HG03280 (cell line): ENCODE measurements around the gene VWA8.
"Not testable (repeated sequence)": the region's sequence is repeated elsewhere in the genome, so short reads cannot be mapped to it uniquely, and the experiment has no call there.

Experiments used
- ATAC-seq: cut with Tn5 transposase; IDR thresholded peaks from one replicate; pipeline ENCODE4 v1.9.1; 2021; ENCODE audit warnings: mild to moderate bottlenecking, moderate library complexity; ENCODE audit not compliant: unreplicated experiment

VWA8 gene

DNA sequence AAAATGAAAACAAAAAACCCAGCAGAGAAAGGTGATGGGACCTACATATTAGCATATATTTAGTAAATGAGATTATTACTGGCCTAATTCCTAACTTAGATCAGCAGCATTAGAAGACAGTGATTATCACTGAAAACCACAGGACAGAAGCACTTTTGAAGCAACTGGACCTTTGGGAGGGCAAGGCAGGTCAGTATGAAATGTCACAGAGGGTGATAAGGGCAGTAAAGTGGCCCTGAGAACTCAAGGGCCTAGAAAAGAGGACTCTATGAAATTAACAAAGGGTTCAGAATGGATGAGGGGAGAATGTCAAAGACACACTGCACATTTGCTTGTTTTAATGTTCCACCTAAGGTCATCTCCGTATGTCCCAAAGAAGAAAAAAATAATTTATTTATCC is 148.7 kb downstream of the VWA8 start:
- no peak for ATAC-seq

DNA sequence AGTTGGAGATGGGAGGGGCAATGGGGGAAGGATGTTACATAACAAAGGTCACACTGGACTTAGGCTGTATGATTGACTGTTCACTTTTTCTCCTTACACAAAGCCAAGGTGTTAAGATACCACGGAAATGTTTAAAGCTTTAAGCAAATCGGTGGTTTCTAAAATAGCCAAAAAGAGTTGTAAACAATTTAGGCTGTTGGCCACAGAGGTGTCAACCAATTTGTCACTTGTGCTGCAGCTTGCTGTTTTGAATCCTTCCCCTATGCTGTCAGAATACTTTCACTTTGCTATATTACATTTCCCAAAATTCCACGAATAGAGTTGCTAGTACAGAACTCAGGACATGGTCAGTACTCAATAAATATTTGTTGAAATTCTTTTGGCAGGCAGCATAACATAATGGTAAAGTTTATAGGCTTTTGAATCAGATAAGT is 149.3 kb downstream of the VWA8 start:
- ATAC-seq = no peak

DNA sequence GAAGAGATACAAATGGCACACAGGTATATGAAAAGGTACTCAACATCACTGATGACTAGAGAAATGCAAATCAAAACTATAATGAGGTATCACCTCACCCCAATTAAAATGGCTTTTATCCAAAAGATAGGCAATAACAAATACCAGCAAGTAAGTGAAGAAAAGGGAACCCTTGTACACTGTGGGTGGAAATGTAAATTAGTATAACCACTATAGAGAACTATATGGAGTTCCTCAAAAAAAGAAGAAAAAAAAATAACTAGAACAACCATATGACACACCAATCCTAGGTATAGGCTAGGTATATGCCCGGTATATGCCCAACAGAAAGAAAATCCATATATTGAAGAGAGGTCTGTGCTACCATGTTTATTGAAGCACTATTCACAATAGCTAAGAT is 150.9 kb downstream of the VWA8 start:
- ATAC-seq = no peak

DNA sequence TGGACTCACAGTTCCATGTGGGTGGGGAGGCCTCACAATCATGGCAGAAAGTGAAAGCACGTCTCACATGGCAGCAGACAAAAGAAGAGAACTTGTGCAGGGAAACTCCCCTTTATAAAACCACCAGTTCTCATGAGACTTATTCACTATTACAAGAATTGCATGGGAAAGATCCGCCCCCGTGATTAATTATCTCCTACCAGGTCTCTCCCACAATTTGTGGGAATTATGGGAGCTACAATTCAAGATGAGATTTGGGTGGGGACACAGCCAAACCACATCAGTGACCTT is 157.5 kb downstream of the VWA8 start:
- ATAC-seq = not testable (repeated sequence)

DNA sequence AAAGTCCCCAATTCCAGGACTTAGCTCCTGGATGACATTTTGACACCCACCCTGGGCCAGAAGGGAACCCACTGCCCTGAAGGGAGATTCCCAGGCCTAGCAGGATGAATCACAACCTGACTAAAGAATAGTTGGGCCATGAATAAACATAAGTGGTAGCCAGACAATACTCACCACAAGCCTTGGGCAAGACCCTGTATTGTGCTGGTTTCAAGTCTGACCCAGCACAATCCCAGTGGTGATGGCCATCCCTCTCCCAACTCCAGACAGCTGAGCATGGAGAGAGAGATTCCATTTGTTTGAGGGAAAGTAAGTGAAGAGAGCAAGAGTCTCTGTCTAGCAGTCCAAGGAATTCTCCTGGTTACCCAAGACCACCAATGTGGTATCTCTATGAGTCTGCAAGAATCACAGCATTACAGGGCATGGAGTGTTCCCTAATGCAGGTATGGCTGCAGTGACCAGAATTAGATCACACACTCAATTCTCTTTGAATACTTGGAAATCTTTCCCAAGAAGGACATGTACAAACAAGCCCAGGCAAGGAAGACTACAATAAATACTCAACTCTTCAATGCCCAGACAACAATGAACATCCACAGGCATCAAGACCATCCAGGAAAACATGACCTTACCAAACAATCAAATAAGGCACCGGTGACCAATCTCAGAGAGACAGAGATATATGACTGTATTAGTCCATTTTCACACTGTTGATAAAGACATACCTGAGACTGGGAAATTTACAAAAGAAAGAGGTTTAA is 158.0 kb downstream of the VWA8 start:
- no peak for ATAC-seq

DNA sequence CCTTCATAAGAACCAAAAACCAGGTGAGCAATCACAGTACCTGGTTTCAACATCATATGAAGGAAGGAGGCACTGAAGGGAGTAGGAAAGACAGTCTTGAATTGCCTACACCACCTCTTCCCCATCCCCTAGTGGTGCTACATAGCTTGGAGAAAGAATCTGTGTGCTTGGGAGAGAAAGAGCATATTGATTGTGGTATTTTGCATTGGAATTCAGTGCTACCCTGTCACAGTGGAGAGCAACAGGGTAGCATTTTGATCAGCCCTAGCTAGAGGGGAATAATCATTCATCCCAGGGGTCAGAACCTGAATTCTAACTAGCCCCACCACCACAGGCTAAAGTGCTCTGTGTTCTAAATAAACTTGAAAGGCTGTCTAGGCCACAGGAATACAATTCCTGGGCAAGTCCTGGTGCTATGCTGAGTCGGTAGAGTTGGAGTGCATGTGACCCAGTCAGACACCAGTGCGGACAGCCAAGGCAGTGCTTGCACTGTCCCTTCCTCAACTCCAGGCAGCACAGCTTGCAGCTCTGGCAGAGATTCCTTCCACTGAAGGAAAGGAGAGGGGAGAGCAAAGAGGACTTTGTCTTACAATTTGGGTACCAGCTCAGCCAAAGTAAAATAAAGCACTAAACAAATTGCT is 158.7 kb downstream of the VWA8 start:
- ATAC-seq = no peak

DNA sequence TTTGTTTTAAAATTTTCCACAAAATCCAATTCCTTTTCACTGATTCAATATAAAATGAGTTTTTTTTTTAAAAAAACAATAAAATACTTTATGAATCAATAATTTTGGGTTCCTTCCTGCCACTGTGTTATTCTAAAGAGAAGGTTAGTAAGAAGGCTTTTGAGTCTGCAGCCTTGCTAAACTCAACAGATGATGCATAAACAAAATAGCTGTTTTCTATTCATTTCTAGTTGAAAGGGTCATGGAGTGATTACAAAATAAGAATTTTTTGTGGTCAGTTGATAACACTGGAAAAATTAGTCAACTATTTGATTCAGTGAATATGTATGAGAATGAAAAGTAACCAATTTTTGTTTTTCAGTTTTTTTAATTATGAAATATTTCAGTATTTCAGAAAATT is 169.9 kb downstream of the VWA8 start:
- no peak for ATAC-seq

DNA sequence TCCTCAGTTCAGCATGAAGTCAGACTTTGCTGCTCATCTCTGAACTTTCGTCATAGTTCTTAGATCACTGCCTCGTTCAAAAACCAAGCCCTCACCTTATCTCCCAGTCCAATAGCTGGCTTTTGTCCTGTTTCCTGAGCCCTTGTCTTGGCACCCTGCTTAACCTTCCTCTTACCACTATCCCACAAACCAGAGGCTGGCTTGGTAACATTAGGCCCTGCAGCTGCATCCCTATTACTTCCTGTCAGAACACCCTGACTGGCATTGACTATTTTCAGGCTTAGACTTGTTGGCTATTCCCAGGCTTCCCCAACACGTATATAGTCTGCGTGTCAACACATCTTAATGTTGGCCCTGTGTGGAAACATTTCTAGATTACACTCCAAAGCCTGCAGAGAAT is 172.4 kb downstream of the VWA8 start:
- no peak for ATAC-seq

DNA sequence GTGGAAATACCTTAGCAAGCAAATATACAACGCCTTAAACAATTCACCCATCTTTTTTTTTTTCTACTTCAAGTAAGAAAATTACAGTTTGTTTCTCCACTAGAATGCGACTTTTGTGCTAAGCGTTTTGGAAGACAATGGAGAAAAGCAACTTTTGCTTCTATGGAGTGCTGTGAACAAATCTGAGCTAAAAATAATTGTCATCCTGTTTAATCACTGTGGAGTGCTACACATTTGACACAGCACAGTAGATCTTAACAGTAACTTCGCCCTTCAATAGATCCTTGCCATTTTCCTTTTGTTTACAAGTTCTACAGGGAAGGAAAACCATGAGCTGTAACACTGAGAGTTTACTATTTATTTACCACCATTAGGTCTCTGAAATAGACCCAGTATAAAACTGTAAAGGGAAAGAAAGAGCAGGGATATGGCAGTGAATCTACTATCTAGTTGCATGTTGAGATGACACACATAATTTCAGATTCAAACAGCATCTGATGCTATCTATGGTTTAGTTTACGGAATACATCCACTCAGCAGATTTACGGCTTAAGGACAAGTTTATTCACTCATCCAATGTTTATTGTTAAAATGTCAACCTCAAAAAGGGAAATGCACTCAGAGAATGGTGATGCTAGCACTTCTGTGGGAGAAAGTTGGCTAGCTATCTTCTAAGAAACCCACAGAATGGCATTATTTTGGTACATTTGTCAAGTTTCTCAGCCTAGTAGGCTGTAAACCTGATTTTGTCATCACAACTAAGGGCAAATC is 175.3 kb downstream of the VWA8 start:
- no peak for ATAC-seq

DNA sequence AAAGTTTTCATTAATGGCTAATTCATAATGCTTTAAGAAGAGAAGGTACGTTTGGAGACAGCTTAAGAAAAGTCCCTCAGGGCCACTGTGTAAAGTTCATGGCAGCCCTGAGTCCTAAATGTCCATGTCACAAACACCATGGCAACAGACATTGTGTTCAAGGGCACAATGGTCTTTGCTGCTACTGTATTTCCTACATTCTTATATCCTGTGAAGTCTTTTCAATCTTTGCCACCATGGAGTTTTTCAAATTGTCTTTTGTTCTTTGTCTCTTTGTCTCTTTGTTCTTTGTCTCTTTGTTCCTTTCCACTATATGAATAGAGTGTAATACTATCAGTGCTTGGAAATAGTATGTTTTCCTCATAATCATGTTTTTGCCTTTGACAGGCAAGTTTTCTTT is 178.8 kb downstream of the VWA8 start:
- ATAC-seq = no peak

DNA sequence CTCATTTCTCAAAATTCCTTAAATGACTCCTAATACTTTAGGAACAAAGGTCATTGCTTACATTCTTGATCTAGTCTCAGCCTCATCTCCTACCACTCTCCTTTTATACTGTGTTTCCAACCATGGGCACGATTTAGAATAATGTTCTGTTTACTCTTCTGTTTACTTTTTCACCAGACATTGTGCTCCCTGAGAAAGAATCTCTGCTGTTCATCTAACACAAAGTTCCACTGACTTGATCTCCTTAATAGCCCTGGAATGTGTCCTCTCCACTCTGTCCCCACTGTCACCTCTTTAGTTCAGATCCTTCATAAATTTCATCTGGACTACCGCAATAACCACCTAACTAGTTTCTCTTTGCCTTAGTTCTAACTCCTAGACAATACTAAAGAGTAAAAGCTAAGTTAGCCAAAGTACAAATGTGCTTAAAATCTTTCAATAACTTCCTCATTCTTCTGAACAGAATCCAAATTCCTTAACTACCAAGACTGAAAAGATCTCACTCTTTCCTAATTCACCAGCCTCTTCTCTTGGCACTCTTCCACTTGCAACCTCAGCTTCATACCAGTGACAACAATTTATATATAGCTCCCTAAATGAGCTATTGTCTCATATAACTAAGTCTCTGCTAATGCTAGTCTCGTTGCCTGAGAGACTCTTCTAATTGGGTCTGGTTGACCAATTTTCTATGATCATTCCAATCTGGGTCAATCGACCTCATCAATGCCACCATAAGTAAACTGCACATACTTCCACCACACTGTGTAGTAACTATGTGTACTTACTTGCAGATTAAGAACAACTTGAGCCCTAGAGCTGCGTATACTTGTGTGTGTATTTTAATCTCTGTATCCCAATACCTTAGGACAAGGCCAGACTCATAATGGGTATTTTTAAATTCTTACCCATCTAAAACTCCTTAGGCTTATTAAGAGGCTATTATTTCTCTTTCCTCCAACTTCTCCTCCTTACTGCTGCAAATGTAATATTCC is 179.9 kb downstream of the VWA8 start:
- ATAC-seq = no peak

DNA sequence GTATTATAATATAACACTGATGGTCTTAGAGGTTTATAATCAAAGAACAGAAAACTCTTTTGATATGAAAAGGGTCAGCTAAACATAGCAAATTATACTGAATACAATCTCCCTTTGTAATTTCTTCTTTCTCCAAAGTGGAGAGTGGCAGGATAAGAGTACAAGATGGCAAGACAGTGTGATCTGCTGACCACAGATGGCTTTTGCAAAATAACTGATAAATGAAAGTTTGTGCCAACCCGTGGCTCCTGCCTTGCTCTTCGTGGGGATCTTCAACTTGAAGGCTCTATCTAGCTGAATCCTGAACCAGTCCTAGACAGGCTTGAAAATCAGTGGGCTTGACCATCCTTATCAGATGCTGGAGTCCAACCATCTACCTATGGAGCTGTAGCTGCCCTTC is 185.7 kb downstream of the VWA8 start:
- no peak for ATAC-seq

DNA sequence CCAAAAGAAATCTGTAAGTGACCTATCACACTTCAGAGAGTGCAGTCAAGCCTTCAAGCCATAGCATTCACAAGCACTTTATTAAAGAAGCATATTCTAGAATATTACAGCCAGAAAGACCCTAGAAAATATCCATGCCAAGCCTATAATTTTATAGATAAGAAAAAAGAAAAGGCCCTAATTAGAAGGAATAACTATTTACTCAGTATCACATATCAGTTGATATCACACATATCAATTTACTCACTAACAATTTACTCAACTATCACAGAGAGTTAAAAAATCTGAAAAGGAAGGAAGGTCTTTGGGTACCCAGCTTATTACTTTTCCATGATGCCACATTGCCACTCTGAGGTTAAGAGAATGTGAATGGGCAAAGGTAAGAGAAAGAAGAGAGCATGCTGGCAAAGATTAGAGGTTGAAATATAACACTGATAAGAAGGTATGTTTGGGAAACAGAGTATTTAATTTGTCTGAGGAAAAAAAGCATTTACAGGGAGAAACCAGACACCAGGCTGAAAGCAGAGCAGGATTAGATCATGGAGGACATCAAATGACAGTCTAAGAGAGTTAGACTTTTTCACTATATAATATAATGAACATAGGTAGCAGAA is 186.2 kb downstream of the VWA8 start:
- ATAC-seq = no peak

DNA sequence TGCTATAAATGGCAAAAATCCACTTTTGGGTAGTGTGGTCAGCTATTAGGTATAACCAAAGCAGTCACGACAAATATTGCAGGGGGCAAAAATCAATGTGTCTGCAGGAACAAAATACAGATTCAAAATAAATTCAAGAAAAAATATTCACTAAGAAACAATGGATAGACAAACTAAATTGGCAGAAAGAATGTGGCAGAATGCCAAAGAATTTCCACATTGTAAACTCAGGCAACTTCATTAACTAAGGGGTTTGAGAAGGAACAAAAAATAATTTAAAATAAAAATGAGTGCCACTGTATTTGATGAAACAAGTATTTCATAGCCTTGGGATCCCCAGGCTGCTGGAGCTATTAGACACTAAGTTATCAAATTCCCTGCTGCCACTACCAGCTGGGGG is 193.1 kb downstream of the VWA8 start:
- no peak for ATAC-seq

DNA sequence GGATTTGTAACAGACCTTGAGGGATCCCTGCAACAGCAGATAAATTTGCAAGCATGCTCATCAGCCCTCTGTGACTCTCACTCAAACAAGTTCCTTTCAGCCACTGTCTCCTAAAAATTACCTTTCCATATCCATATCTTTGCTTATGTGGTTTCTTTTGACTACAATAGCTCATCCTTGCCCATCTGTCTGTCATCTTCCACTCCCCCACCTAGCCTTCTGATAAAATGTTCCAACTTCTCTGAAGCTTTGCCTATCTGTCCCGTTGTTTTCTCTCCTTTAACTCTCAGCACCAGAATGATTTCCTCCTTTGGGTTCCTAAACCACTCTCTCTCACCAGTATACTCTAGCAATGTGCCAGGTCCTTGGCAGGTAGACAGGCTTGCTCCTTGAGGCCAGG is 194.5 kb downstream of the VWA8 start:
- ATAC-seq = no peak

DNA sequence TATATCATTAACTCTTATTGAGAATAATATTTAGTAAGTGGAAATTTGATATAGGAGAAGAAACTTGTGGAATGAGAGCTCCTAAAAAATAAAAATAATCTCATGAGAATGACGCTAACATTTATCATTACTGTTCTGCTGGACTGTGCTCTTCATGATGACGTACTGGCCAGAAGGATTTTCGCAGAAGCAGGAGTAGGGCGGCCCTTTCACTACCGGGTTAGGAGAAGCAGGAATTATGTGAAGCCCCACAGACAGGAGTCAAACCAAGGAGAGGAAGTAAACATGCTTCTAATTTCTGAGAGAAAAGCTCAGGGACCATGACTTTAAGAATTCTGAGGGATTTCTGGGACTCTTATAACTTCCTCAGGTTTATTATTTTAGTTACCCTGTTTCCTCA is 195.1 kb downstream of the VWA8 start:
- ATAC-seq = no peak

DNA sequence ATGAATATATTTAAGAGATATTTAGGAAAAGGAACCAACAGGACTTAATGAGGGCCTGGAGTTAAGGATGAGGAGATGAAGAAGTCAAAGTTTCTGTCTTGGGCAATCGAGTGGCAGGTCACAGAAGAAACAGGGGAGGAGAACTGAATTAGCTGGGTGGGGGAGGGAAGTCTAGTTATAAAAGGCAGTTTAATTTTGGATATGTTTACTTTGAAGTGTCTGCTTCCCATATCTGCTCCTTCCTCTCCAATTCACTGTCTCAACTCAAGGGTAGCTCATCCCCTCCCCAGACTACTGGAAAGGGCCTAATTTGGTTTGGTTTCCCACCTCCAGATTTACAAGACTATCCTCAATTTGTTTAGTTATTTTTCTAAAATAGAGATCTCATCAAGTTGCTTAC is 195.9 kb downstream of the VWA8 start:
- no peak for ATAC-seq

DNA sequence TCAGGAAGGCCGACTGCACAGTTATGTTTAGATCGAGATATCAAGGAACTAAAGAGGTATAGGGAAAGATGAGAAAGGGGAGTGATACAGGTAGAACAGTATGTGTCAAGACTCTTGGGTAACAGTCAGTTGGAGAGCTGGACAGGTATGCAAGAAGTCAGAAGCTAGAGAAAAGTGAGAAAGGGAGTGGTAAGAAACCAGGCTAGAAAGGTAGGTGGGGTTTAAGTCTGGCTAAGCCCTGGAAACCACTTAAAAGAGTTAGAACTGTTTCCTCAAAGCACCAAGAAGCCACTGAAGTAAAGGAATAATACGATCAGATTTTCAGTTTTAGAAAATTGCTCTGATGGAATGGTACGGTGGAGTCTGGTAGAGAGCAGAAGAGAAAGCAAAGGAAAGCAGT is 196.4 kb downstream of the VWA8 start:
- no peak for ATAC-seq

DNA sequence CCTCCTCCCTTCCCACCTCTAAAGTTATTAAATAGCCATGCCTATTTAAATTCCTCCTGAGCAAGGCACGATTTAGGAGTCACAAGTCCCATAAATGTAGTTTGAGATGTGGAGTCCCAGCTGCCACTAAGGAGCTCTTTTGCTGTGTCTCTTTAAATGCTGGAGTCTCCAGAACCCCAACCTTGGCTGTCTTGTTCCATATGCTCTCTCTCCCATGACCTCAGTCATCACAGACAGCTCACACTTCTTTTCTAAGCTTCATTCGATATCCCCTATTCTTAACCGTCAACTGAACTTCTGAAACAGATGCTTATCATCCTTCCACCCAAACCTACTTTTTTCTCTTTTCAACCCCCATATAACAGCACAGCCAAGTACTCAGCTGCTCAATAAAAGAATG is 197.1 kb downstream of the VWA8 start:
- no peak for ATAC-seq

DNA sequence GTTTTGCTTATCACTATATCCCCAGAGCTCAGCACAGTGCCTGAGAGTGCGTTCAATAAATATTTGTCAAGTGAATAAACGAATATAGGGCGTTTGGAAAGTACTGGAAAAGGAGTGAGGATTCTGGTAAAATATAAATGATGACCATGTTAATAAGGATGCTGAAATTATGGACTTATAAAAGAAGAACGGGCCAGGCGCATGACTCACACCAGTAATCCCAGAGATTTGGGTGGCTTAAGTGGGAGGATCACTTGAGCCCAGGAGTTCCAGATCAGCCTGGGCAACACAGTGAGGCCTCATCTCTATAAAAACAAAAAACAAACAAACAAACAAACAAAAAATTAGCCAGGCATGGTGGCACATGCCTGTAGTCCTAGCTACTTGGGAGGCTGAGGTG is 198.1 kb downstream of the VWA8 start:
- no peak for ATAC-seq
